ENCODE measurements around the gene VAV3. TPM values are rescaled to one million over a fixed set of nuclear protein-coding genes. Genes with fewer than 3 reads are reported as not detected.
"Not testable (repeated sequence)": the region's sequence is repeated elsewhere in the genome, so short reads cannot be mapped to it uniquely, and the experiment has no call there.

VAV3 gene
- 24.2 TPM for total RNA-seq
- 3.8 TPM for polyA plus RNA-seq

- Histone ChIP-seq H3K4me1 (ENCODE audit: insufficient read depth) (no peaks in the 10 kb centered on the region), H3K4me3 (ENCODE audit: low read depth, low read length) (peak within 1 kb of the TSS; percentile 48), H3K27ac (ENCODE audit: low read depth) (no peak within 1 kb of the TSS), H3K36me3 (ENCODE audit: insufficient read depth) (no peaks in the 10 kb centered on the region)
- WGBS = under 1% methylated on average over 73 of the region's 73 CpGs
- DNase-seq (ENCODE audit: extremely low spot score) = no peak
Measured at GRCh38 chr1:107965110-107965991, at the start of gene VAV3. TSS of gene VAV3 (minus strand) at chr1:107965180. CDS start at chr1:107964869, 311 bp downstream.

- H3K36me3 ChIP-seq (ENCODE audit: insufficient read depth) = no peaks in the 10 kb centered on the region
- DNase-seq (ENCODE audit: extremely low spot score) = no peak
- no peak overlapping the region for H3K4me3 ChIP-seq (ENCODE audit: low read depth, low read length)
- no peak overlapping the region for H3K27ac ChIP-seq (ENCODE audit: low read depth)
- peaks cover 1% of the 10 kb centered on the region for H3K4me1 ChIP-seq (ENCODE audit: insufficient read depth)
Measured at GRCh38 chr1:108012553-108012952, 47.6 kb upstream of the VAV3 start.

GRCh38 chr1:108011295-108011694 lies 46.3 kb upstream of the VAV3 start:
- 89% methylated on average over 6 of the region's 6 CpGs for WGBS

GRCh38 chr1:108010581-108010980 lies 45.6 kb upstream of the VAV3 start:
- H3K4me3 ChIP-seq (ENCODE audit: low read depth, low read length) = no peak overlapping the region
- H3K4me1 ChIP-seq (ENCODE audit: insufficient read depth) = no peaks in the 10 kb centered on the region
- H3K36me3 ChIP-seq (ENCODE audit: insufficient read depth) = no peaks in the 10 kb centered on the region
- no peak overlapping the region for H3K27ac ChIP-seq (ENCODE audit: low read depth)
- DNase-seq (ENCODE audit: extremely low spot score) = no peak
- 80% methylated on average over 4 of the region's 4 CpGs for WGBS

More at GRCh38 chr1:108011295-108011694, 46.3 kb upstream of the VAV3 start:
- Histone ChIP-seq H3K4me1 (ENCODE audit: insufficient read depth) (no peaks in the 10 kb centered on the region), H3K36me3 (ENCODE audit: insufficient read depth) (no peaks in the 10 kb centered on the region), H3K4me3 (ENCODE audit: low read depth, low read length) (no peak overlapping the region), H3K27ac (ENCODE audit: low read depth) (no peak overlapping the region)
- DNase-seq (ENCODE audit: extremely low spot score) = no peak

- Histone ChIP-seq H3K36me3 (ENCODE audit: insufficient read depth) (no peaks in the 10 kb centered on the region), H3K4me1 (ENCODE audit: insufficient read depth) (no peaks in the 10 kb centered on the region), H3K4me3 (ENCODE audit: low read depth, low read length) (no peak overlapping the region), H3K27ac (ENCODE audit: low read depth) (no peak overlapping the region)
- no peak for DNase-seq (ENCODE audit: extremely low spot score)
Measured at GRCh38 chr1:108009603-108010195, 44.7 kb upstream of the VAV3 start.

- DNase-seq (ENCODE audit: extremely low spot score) = no peak
- 70% methylated on average over 2 of the region's 2 CpGs for WGBS
Measured at GRCh38 chr1:108007531-108007930, 42.6 kb upstream of the VAV3 start.

GRCh38 chr1:108007070-108007469 lies 42.1 kb upstream of the VAV3 start:
- H3K36me3 ChIP-seq (ENCODE audit: insufficient read depth) = no peaks in the 10 kb centered on the region
- DNase-seq (ENCODE audit: extremely low spot score) = no peak
- 70% methylated on average over 1 of the region's 1 CpG for WGBS
- no peak overlapping the region for H3K4me3 ChIP-seq (ENCODE audit: low read depth, low read length)
- no peak overlapping the region for H3K27ac ChIP-seq (ENCODE audit: low read depth)
- H3K4me1 ChIP-seq (ENCODE audit: insufficient read depth) = no peaks in the 10 kb centered on the region

More at GRCh38 chr1:108007531-108007930, 42.6 kb upstream of the VAV3 start:
- Histone ChIP-seq H3K4me3 (ENCODE audit: low read depth, low read length) (no peak overlapping the region), H3K27ac (ENCODE audit: low read depth) (no peak overlapping the region), H3K4me1 (ENCODE audit: insufficient read depth) (no peaks in the 10 kb centered on the region), H3K36me3 (ENCODE audit: insufficient read depth) (no peaks in the 10 kb centered on the region)

- not testable (repeated sequence) for H3K4me1 ChIP-seq (ENCODE audit: insufficient read depth); DNase-seq (ENCODE audit: extremely low spot score); H3K27ac ChIP-seq (ENCODE audit: low read depth); H3K4me3 ChIP-seq (ENCODE audit: low read depth, low read length); H3K36me3 ChIP-seq (ENCODE audit: insufficient read depth)
- 72% methylated on average over 3 of the region's 3 CpGs for WGBS
Measured at GRCh38 chr1:108004919-108005318, 39.9 kb upstream of the VAV3 start.

GRCh38 chr1:108000620-108001111 lies 35.7 kb upstream of the VAV3 start:
- H3K36me3 ChIP-seq (ENCODE audit: insufficient read depth) = no peaks in the 10 kb centered on the region
- 22% methylated on average over 2 of the region's 2 CpGs for WGBS
- no peaks in the 10 kb centered on the region for H3K4me1 ChIP-seq (ENCODE audit: insufficient read depth)
- no peak overlapping the region for H3K27ac ChIP-seq (ENCODE audit: low read depth)
- no peak overlapping the region for H3K4me3 ChIP-seq (ENCODE audit: low read depth, low read length)
- peak; percentile 53 for DNase-seq (ENCODE audit: extremely low spot score)

- Histone ChIP-seq H3K36me3 (ENCODE audit: insufficient read depth) (no peaks in the 10 kb centered on the region), H3K27ac (ENCODE audit: low read depth) (no peak overlapping the region), H3K4me3 (ENCODE audit: low read depth, low read length) (no peak overlapping the region), H3K4me1 (ENCODE audit: insufficient read depth) (no peaks in the 10 kb centered on the region)
- no peak for DNase-seq (ENCODE audit: extremely low spot score)
- WGBS = 77% methylated on average over 6 of the region's 6 CpGs
Measured at GRCh38 chr1:108000184-108000583, 35.2 kb upstream of the VAV3 start.

GRCh38 chr1:107997866-107998265 lies 32.9 kb upstream of the VAV3 start:
- no peak overlapping the region for H3K4me3 ChIP-seq (ENCODE audit: low read depth, low read length)
- no peak for DNase-seq (ENCODE audit: extremely low spot score)
- no peak overlapping the region for H3K27ac ChIP-seq (ENCODE audit: low read depth)
- 73% methylated on average over 1 of the region's 1 CpG for WGBS
- H3K4me1 ChIP-seq (ENCODE audit: insufficient read depth) = no peaks in the 10 kb centered on the region
- H3K36me3 ChIP-seq (ENCODE audit: insufficient read depth) = no peaks in the 10 kb centered on the region

- H3K36me3 ChIP-seq (ENCODE audit: insufficient read depth) = no peaks in the 10 kb centered on the region
- H3K4me3 ChIP-seq (ENCODE audit: low read depth, low read length) = no peak overlapping the region
- no peak for DNase-seq (ENCODE audit: extremely low spot score)
- no peak overlapping the region for H3K27ac ChIP-seq (ENCODE audit: low read depth)
- H3K4me1 ChIP-seq (ENCODE audit: insufficient read depth) = no peaks in the 10 kb centered on the region
- WGBS = 50% methylated on average over 7 of the region's 7 CpGs
Measured at GRCh38 chr1:107993920-107994319, 28.9 kb upstream of the VAV3 start.

GRCh38 chr1:107992347-107992746 lies 27.4 kb upstream of the VAV3 start:
- no peak for DNase-seq (ENCODE audit: extremely low spot score)
- no peak overlapping the region for H3K27ac ChIP-seq (ENCODE audit: low read depth)
- no peak overlapping the region for H3K4me3 ChIP-seq (ENCODE audit: low read depth, low read length)
- H3K36me3 ChIP-seq (ENCODE audit: insufficient read depth) = no peaks in the 10 kb centered on the region
- WGBS = 83% methylated on average over 3 of the region's 3 CpGs
- H3K4me1 ChIP-seq (ENCODE audit: insufficient read depth) = no peaks in the 10 kb centered on the region

Measured in urinary bladder (tissue), 4 donors.